Kidney (tissue), 14 donors: ENCODE data around the gene PSMD10. TPM values are rescaled to one million over a fixed set of nuclear protein-coding genes. Genes with fewer than 3 reads are reported as not detected.

Experiments used
- DNase-seq, 5 donors: peaks; one replicate each; pipeline ENCODE4 v3.0.0-alpha.2; 2013 to 2020
- FAIRE-seq: peaks from 2 replicates; lab custom pipeline; 2012; peaks lifted over from hg19 to GRCh38; lab: Jason Lieb, UNC
- H3K27ac ChIP-seq, 2 donors: one replicate each; pipeline ENCODE4 v1.7.0; 2013; ENCODE audit warnings: low read depth in 2 of 2, low read length in 2 of 2, inconsistent platforms in 1 of 2
- H3K27me3 ChIP-seq: one replicate; pipeline ENCODE4 v1.7.1; 2013; ENCODE audit warnings: low read length, inconsistent platforms; ENCODE audit not compliant: control insufficient read depth, insufficient read depth
- H3K36me3 ChIP-seq, 3 donors: one replicate each; pipeline versions ENCODE4 v1.7.0 to v1.7.1; 2013; ENCODE audit warnings: low read length in 3 of 3, control low read depth in 1 of 3, inconsistent platforms in 1 of 3; ENCODE audit not compliant: insufficient read depth in 3 of 3, control insufficient read depth in 2 of 3
- H3K4me1 ChIP-seq, 3 donors: one replicate each; pipeline versions ENCODE4 v1.7.0 to v1.7.1; 2013; ENCODE audit warnings: low read length in 3 of 3, inconsistent platforms in 1 of 3, low read depth in 1 of 3; ENCODE audit not compliant: control insufficient read depth in 2 of 3, insufficient read depth in 2 of 3
- H3K4me3 ChIP-seq, 3 donors: one replicate each; pipeline versions ENCODE4 v1.7.0 to v1.8.1; 2013; ENCODE audit warnings: low read length in 3 of 3, control low read depth in 1 of 3, inconsistent platforms in 1 of 3
- H3K9ac ChIP-seq, 3 donors: one replicate each; pipeline versions ENCODE4 v1.7.0 to v1.7.1; 2013; ENCODE audit warnings: low read length in 3 of 3, control low read depth in 1 of 3, inconsistent platforms in 1 of 3
- H3K9me3 ChIP-seq, 3 donors: one replicate each; pipeline versions ENCODE4 v1.7.0 to v1.7.1; 2013; ENCODE audit warnings: low read length in 3 of 3, control low read depth in 1 of 3, inconsistent platforms in 1 of 3; ENCODE audit not compliant: control insufficient read depth in 2 of 3, insufficient read depth in 1 of 3
- intact Hi-C: fragments of 100-400 bp; cut with DNase I; formaldehyde crosslinking; loops from one replicate; pipeline ENCODE4 v1.11.1; 2022
- polyA plus RNA-seq: library from polyadenylated mRNA; stranded (reverse); fragments of 350-450 nt; fragmentation: Illumina TruSeq; extraction: RNeasy Lipid Tissue Mini Kit (QIAGEN cat#74804); gene quantifications from one replicate; pipeline ENCODE4 v1.2.3, GENCODE V29; 2014; ENCODE audit warnings: low read depth, low replicate concordance; ENCODE audit not compliant: insufficient read depth
- total RNA-seq: library from RNA; stranded (reverse); fragmentation: NEBNext Ultra II Directional; extraction: Animal tissue kit (Norgen Biotek cat#: 25700); gene quantifications from one replicate; pipeline ENCODE4 v1.2.1, GENCODE V29; 2021
- TF ChIP-seq, protein P1 (sequence below): IDR thresholded peaks from 3 replicates; pipeline ENCODE4 v1.5.1; 2012; ENCODE audit warnings: mild to moderate bottlenecking, moderate library complexity, borderline replicate concordance; ENCODE audit not compliant: insufficient read depth; ENCODE audit errors: extremely low read depth
- donor health status: control.
- donor health status: control.
- donor health status: control.
- donor health status: control.
- donor health status: control.
- donor health status: DM: yes; HTN: yes; CAD: no.
- donor health status: Normal renal cell carcinoma (clear cell type).

The PSMD10 gene
- total and polyA plus RNA-seq, 2 donors from 2014 or later = 32.7 to 36.1 TPM

DNA sequence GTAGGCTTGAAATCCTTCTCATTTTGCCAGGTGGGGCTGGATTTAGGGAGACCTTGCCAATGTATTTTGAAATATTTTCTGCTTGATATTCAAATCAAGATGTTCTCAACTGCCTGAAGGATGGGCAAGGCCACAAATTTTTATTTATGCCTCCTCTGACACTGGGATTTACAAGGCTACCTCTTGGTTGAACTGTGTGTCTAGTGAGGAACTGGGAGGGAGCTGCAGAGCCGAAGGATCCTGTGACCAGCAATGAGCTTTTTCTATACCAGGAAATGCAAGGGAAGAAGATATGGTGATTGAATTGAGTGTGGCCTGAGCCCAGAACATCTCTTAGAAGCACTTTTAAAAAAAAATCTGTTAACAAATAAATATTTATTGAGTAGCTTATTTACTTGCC lies 31.5 kb downstream of the PSMD10 start:
- DNase-seq (no peak), FAIRE-seq (no peak)
- H3K9me3 ChIP-seq = no peaks in the 10 kb centered on the region
- no peak overlapping the region for H3K27ac ChIP-seq
- H3K4me1 ChIP-seq = no peaks in the 10 kb centered on the region
- peaks cover 5% of the 10 kb centered on the region for H3K27me3 ChIP-seq
- intact Hi-C loops = no loop called here
- no peak overlapping the region for H3K9ac ChIP-seq
- no peaks in the 10 kb centered on the region for H3K36me3 ChIP-seq
- TF ChIP-seq, protein P1, sequence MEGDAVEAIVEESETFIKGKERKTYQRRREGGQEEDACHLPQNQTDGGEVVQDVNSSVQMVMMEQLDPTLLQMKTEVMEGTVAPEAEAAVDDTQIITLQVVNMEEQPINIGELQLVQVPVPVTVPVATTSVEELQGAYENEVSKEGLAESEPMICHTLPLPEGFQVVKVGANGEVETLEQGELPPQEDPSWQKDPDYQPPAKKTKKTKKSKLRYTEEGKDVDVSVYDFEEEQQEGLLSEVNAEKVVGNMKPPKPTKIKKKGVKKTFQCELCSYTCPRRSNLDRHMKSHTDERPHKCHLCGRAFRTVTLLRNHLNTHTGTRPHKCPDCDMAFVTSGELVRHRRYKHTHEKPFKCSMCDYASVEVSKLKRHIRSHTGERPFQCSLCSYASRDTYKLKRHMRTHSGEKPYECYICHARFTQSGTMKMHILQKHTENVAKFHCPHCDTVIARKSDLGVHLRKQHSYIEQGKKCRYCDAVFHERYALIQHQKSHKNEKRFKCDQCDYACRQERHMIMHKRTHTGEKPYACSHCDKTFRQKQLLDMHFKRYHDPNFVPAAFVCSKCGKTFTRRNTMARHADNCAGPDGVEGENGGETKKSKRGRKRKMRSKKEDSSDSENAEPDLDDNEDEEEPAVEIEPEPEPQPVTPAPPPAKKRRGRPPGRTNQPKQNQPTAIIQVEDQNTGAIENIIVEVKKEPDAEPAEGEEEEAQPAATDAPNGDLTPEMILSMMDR = no peak
- no peak overlapping the region for H3K4me3 ChIP-seq

- peaks cover 6% of the 10 kb centered on the region for H3K27me3 ChIP-seq
- H3K9ac ChIP-seq = no peak overlapping the region
- H3K4me1 ChIP-seq = no peaks in the 10 kb centered on the region
- H3K36me3 ChIP-seq = no peaks in the 10 kb centered on the region
- no peak for DNase-seq
- TF ChIP-seq, protein P1 = no peak
- intact Hi-C loops = no loop called here
- no peak overlapping the region for H3K4me3 ChIP-seq
- H3K9me3 ChIP-seq = no peaks in the 10 kb centered on the region
- H3K27ac ChIP-seq = no peak overlapping the region
- FAIRE-seq = peak; percentile 23
Measured at GRCh38 chrX:108055546-108055945, 35.8 kb downstream of the PSMD10 start.

- FAIRE-seq = no peak
- H3K4me1 ChIP-seq = no peaks in the 10 kb centered on the region
- no peak overlapping the region for H3K27ac ChIP-seq
- DNase-seq = no peak
- H3K36me3 ChIP-seq = no peaks in the 10 kb centered on the region
- H3K9ac ChIP-seq = no peak overlapping the region
- TF ChIP-seq, protein P1 = no peak
- intact Hi-C loops = no loop called here
- no peaks in the 10 kb centered on the region for H3K9me3 ChIP-seq
- H3K27me3 ChIP-seq = peaks cover 8% of the 10 kb centered on the region
- H3K4me3 ChIP-seq = no peak overlapping the region
Measured at GRCh38 chrX:108053218-108053617, 38.1 kb downstream of the PSMD10 start.

GRCh38 chrX:108049649-108050048 lies 41.7 kb downstream of the PSMD10 start:
- no peak for FAIRE-seq
- Histone ChIP-seq H3K27me3 (peaks cover 9% of the 10 kb centered on the region), H3K9me3 (no peaks in the 10 kb centered on the region), H3K27ac (no peak overlapping the region), H3K36me3 (no peaks in the 10 kb centered on the region), H3K4me1 (no peaks in the 10 kb centered on the region), H3K9ac (no peak overlapping the region), H3K4me3 (no peak overlapping the region)
- intact Hi-C loops = no loop called here
- TF ChIP-seq, protein P1 = no peak
- DNase-seq = peak in 1 of 5 donors; percentile 39
